ENCODE measurements around the gene MBD3.

- TF ChIP-seq CTCF (IDR thresholded peaks at IDR 0.05) (no peak), EZH2 (IDR thresholded peaks at IDR 0.05) (no peak), EZH2phosphoT487 (IDR thresholded peaks at IDR 0.05) (no peak)
Measured at GRCh38 chr19:1619094-1619439, 26.4 kb upstream of the MBD3 start.
